HEK293T (cell line): ENCODE measurements around the gene TMEM273.

Experiments
- CTCF ChIA-PET: fragments of 350-600 bp; formaldehyde crosslinking; extraction: SDS; loops from one replicate; lab custom pipeline; 2021; ENCODE audit warnings: antibody characterized with exemption, inconsistent platforms; lab: Yijun Ruan, JAX
- POLR2A ChIA-PET: fragments of 350-600 bp; formaldehyde crosslinking; extraction: SDS; loops from one replicate; lab custom pipeline; 2020; ENCODE audit warnings: antibody characterized with exemption, inconsistent platforms; lab: Yijun Ruan, JAX
- DNase-seq: peaks from one replicate; pipeline ENCODE4 v3.0.0; 2012; ENCODE audit warnings: mixed read lengths; ENCODE audit errors: extremely low spot score
- ARNT ChIP-seq: fragments of 450-650 bp; IDR thresholded peaks from 2 replicates; pipeline ENCODE4 v1.6.1; 2017; ENCODE audit warnings: mild to moderate bottlenecking
- BHLHE40 ChIP-seq: fragments of 450-650 bp; IDR thresholded peaks from 2 replicates; pipeline ENCODE4 v1.6.1; 2016; ENCODE audit warnings: mild to moderate bottlenecking, moderate library complexity, borderline replicate concordance
- CTBP1 ChIP-seq: fragments of 450-650 bp; IDR thresholded peaks from 2 replicates; pipeline ENCODE4 v1.6.1; 2016; ENCODE audit warnings: borderline replicate concordance
- ELF4 ChIP-seq: fragments of 450-650 bp; IDR thresholded peaks from 2 replicates; pipeline ENCODE4 v1.6.1; 2017; ENCODE audit warnings: antibody characterized with exemption
- FOXA1 ChIP-seq: fragments of 450-650 bp; IDR thresholded peaks from 2 replicates; pipeline ENCODE4 v1.6.1; 2016; ENCODE audit warnings: mild to moderate bottlenecking
- FOXK2 ChIP-seq: fragments of 450-650 bp; IDR thresholded peaks from 2 replicates; pipeline ENCODE4 v1.6.1; 2016; ENCODE audit warnings: mild to moderate bottlenecking
- FOXM1 ChIP-seq: fragments of 450-650 bp; IDR thresholded peaks from 2 replicates; pipeline ENCODE4 v1.6.1; 2017; ENCODE audit warnings: mild to moderate bottlenecking, borderline replicate concordance
- HDGF ChIP-seq: fragments of 450-650 bp; IDR thresholded peaks from 2 replicates; pipeline ENCODE4 v1.6.1; 2017; ENCODE audit warnings: antibody characterized with exemption, borderline replicate concordance
- L3MBTL2 ChIP-seq: fragments of 450-650 bp; conservative IDR thresholded peaks from 2 replicates; pipeline ENCODE4 v1.6.1; 2016; ENCODE audit warnings: mild to moderate bottlenecking
- LEF1 ChIP-seq: fragments of 450-650 bp; IDR thresholded peaks from 2 replicates; pipeline ENCODE4 v1.6.1; 2017; ENCODE audit warnings: mild to moderate bottlenecking, borderline replicate concordance
- NFRKB ChIP-seq: fragments of 450-650 bp; IDR thresholded peaks from 2 replicates; pipeline ENCODE4 v1.6.1; 2016; ENCODE audit warnings: mild to moderate bottlenecking, moderate library complexity
- PKNOX1 ChIP-seq: fragments of 450-650 bp; IDR thresholded peaks from 2 replicates; pipeline ENCODE4 v1.6.1; 2016
- SP1 ChIP-seq: fragments of 450-650 bp; IDR thresholded peaks from 2 replicates; pipeline ENCODE4 v1.6.1; 2017
- SUZ12 ChIP-seq: fragments of 450-650 bp; IDR thresholded peaks from 2 replicates; pipeline ENCODE4 v1.6.1; 2016; ENCODE audit warnings: mild to moderate bottlenecking
- TARDBP ChIP-seq: fragments of 450-650 bp; IDR thresholded peaks from 2 replicates; pipeline ENCODE4 v1.6.1; 2016
- ZNF384 ChIP-seq: fragments of 450-650 bp; IDR thresholded peaks from 2 replicates; pipeline ENCODE4 v1.6.1; 2016

Gene TMEM273

GRCh38 chr10:49157229-49157628 is 31.0 kb downstream of the TMEM273 start:
- CTCF ChIA-PET: no interaction called here
- POLR2A ChIA-PET: no interaction called here
- TF ChIP-seq FOXM1 (no peak), NFRKB (no peak), CTBP1 (no peak), SP1 (no peak), ZNF384 (no peak), FOXA1 (no peak), ELF4 (no peak), HDGF (no peak), L3MBTL2 (no peak), LEF1 (no peak), BHLHE40 (no peak), SUZ12 (no peak)
- no peak for DNase-seq

GRCh38 chr10:49154641-49155040 is 33.5 kb downstream of the TMEM273 start:
- CTCF ChIA-PET: interaction anchor here (1.4 kb wide), 1 partner anchor 10 kb away, joined by 3 read pairs; no protein-coding TSS in a partner anchor
- no peak for DNase-seq
- TF ChIP-seq NFRKB (no peak), ZNF384 (no peak), ELF4 (no peak), SUZ12 (no peak), ARNT (no peak), SP1 (no peak), FOXK2 (no peak), BHLHE40 (no peak), HDGF (no peak), TARDBP (no peak), L3MBTL2 (no peak), PKNOX1 (no peak), FOXA1 (no peak), FOXM1 (no peak), CTBP1 (no peak), LEF1 (no peak)
- POLR2A ChIA-PET: no interaction called here

GRCh38 chr10:49153971-49154370 is 34.2 kb downstream of the TMEM273 start:
- DNase-seq: no peak
- TF ChIP-seq TARDBP (no peak), L3MBTL2 (no peak), CTBP1 (no peak), FOXM1 (no peak), PKNOX1 (no peak), FOXK2 (no peak), BHLHE40 (no peak), HDGF (no peak), ELF4 (no peak), NFRKB (no peak), ARNT (no peak), FOXA1 (no peak), SP1 (no peak), SUZ12 (no peak)
- POLR2A ChIA-PET: no interaction called here
- CTCF ChIA-PET: interaction anchor here (1.4 kb wide), 1 partner anchor 11 kb away, joined by 3 read pairs; no protein-coding TSS in a partner anchor

- no peak for DNase-seq
- TF ChIP-seq NFRKB: no peak
- TF ChIP-seq CTBP1: no peak
- no peak for TF ChIP-seq SUZ12
- no peak for TF ChIP-seq SP1
- no peak for TF ChIP-seq FOXM1
- no peak for TF ChIP-seq FOXK2
- TF ChIP-seq PKNOX1: no peak
- no peak for TF ChIP-seq LEF1
- TF ChIP-seq ELF4: no peak
- no peak for TF ChIP-seq FOXA1
- TF ChIP-seq TARDBP: no peak
- no peak for TF ChIP-seq BHLHE40
- no peak for TF ChIP-seq HDGF
- TF ChIP-seq ARNT: no peak
- TF ChIP-seq ZNF384: no peak
- TF ChIP-seq L3MBTL2: no peak
- ChIA-PET POLR2A (no interaction called here), CTCF (no interaction called here)
Measured at GRCh38 chr10:49153115-49153514, 35.1 kb downstream of the TMEM273 start.

- ChIA-PET CTCF (interaction anchor here (0.6 kb wide), 1 partner anchor 121 kb away, joined by 3 read pairs; no protein-coding TSS in a partner anchor), POLR2A (no interaction called here)
- TF ChIP-seq SUZ12 (no peak), PKNOX1 (no peak), HDGF (no peak), ELF4 (no peak), NFRKB (no peak), BHLHE40 (no peak), FOXK2 (no peak)
- no peak for DNase-seq
Measured at GRCh38 chr10:49152663-49153062, 35.5 kb downstream of the TMEM273 start.

- CTCF ChIA-PET: interaction anchor here (0.6 kb wide), 1 partner anchor 120 kb away, joined by 3 read pairs; no protein-coding TSS in a partner anchor
- POLR2A ChIA-PET: no interaction called here
- TF ChIP-seq CTBP1: no peak
- TF ChIP-seq FOXM1: no peak
- TF ChIP-seq SP1: no peak
- no peak for TF ChIP-seq PKNOX1
- TF ChIP-seq HDGF: no peak
- no peak for DNase-seq
Measured at GRCh38 chr10:49152037-49152436, 36.2 kb downstream of the TMEM273 start.
